Gastrocnemius medialis (tissue), 4 donors: ENCODE results near the gene POU3F1. TPM values are rescaled to one million over a fixed set of nuclear protein-coding genes. Genes with fewer than 3 reads are reported as not detected.

Experiments
- ATAC-seq, 2 donors: fragments of 150-250 bp; one replicate each; pipeline ENCODE4 v1.9.1; 2016
- DNase-seq, 2 donors: peaks; one replicate each; pipeline ENCODE4 v3.0.0-alpha.2; 2019
- H3K27ac ChIP-seq, 4 donors: fragments of 200-600 bp; sonication (generic); 1 replicate in 1 of 4; 2 replicates in 3 of 4; pipeline ENCODE4 v1.5.1; 2016 to 2018; ENCODE audit warnings: mild to moderate bottlenecking in 2 of 4, moderate library complexity in 1 of 4
- H3K27me3 ChIP-seq, 3 donors: fragments of 200-600 bp; sonication (generic) in 2 of 3; 1 replicate in 1 of 3; 2 replicates in 2 of 3; pipeline versions ENCODE4 v1.5.1 to v1.6.0; 2016 to 2019; ENCODE audit warnings: mild to moderate bottlenecking in 1 of 3, moderate library complexity in 1 of 3
- H3K36me3 ChIP-seq, 2 donors: fragments of 200-600 bp; sonication (generic) in 1 of 2; one replicate each; pipeline ENCODE4 v1.5.1; 2017 to 2018
- H3K4me1 ChIP-seq, 2 donors: fragments of 200-600 bp; sonication (generic) in 1 of 2; one replicate each; pipeline ENCODE4 v1.5.1; 2016 to 2017; ENCODE audit warnings: mild to moderate bottlenecking in 2 of 2
- H3K4me3 ChIP-seq, 4 donors: fragments of 200-600 bp; sonication (generic) in 3 of 4; 1 replicate in 1 of 4; 2 replicates in 3 of 4; pipeline ENCODE4 v1.5.1; 2016 to 2019; ENCODE audit warnings: mild to moderate bottlenecking in 2 of 4
- H3K9me3 ChIP-seq, 3 donors: fragments of 200-600 bp; sonication (generic) in 2 of 3; 1 replicate in 1 of 3; 2 replicates in 2 of 3; pipeline ENCODE4 v1.5.1; 2016 to 2019
- POLR2A ChIP-seq, 2 donors: fragments of 450-650 bp; IDR thresholded peaks; one replicate each; pipeline ENCODE4 v1.6.1; 2017; ENCODE audit warnings: antibody characterized with exemption in 2 of 2, mild to moderate bottlenecking in 2 of 2, moderate library complexity in 2 of 2
- in situ Hi-C, 4 donors: fragments of 200-750 bp; cut with MboI; loops; one replicate each; pipeline versions ENCODE4 v1.15.0 to v1.8.0; 2017; ENCODE audit warnings: low sequenced_read_pairs in 4 of 4
- intact Hi-C: fragments of 100-400 bp; cut with DNase I; formaldehyde crosslinking; loops from one replicate; pipeline ENCODE4 v1.15.1; 2023; ENCODE audit warnings: low total_unique reads
- total RNA-seq, 4 donors: library from RNA; depleted of rRNA; stranded (reverse); fragments of >200 nt; gene quantifications; one replicate each; pipeline versions ENCODE4 v1.1.0 to v1.2.3, GENCODE V29; 2016
- TF ChIP-seq, protein P1 (sequence below), 5 experiments: fragments of 450-650 bp in 3 of 5; fragments of 200-600 bp in 2 of 5; sonication (generic) in 2 of 5; IDR thresholded peaks in 4 of 5; conservative IDR thresholded peaks in 1 of 5; 1 replicate in 4 of 5; 2 replicates in 1 of 5; pipeline ENCODE4 v1.5.1; 2016 to 2019; ENCODE audit warnings: antibody characterized with exemption in 5 of 5, mild to moderate bottlenecking in 3 of 5, moderate library complexity in 3 of 5

Gene POU3F1
- total RNA-seq, 4 donors from 2014 or later = 0.13 to 2.3 (median 0.69) TPM

DNA sequence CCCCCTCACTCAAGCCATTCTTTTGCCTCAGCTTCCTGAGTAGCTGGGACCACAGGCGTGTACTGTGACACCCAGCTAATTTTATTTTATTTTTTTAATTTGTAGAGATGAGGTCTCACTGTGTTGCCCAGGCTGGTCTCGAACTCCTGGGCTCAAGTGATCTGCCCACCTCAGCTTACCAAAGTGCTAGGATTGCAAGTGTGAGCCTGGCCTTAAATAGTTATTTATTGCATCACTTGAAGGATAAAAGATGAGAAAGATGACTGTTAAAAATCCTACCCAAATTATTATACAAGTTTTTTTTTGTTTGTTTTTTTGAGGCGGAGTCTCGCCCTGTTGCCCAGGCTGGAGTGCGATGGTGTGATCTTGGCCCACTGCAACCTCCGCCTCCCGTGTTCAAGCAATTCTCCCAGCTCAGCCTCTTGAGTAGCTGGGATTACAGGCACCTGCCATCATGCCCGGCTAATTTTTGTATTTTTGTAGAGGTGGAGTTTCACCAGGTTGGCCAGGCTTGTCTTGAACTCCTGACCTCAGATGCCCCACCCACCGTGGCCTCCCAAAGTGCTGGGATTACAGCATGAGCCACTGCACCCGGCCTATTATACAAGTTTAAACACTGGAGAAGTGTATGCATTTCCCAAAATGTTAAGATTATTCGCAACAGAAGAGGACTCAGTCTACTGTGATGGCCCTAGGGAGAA, 31.7 kb downstream of the POU3F1 start:
- peak overlapping the region; percentile 78 to 82 (median 80) for H3K4me3 ChIP-seq
- no peaks in the 10 kb centered on the region for H3K9me3 ChIP-seq
- in situ Hi-C loops = no loop called here
- H3K27ac ChIP-seq = peak overlapping the region; percentile 94 to 100 (median 98)
- no peaks in the 10 kb centered on the region for H3K27me3 ChIP-seq
- ATAC-seq = no peak
- intact Hi-C loops = no loop called here
- no peak for TF ChIP-seq POLR2A (IDR thresholded peaks at IDR 0.05)
- TF ChIP-seq, protein P1, sequence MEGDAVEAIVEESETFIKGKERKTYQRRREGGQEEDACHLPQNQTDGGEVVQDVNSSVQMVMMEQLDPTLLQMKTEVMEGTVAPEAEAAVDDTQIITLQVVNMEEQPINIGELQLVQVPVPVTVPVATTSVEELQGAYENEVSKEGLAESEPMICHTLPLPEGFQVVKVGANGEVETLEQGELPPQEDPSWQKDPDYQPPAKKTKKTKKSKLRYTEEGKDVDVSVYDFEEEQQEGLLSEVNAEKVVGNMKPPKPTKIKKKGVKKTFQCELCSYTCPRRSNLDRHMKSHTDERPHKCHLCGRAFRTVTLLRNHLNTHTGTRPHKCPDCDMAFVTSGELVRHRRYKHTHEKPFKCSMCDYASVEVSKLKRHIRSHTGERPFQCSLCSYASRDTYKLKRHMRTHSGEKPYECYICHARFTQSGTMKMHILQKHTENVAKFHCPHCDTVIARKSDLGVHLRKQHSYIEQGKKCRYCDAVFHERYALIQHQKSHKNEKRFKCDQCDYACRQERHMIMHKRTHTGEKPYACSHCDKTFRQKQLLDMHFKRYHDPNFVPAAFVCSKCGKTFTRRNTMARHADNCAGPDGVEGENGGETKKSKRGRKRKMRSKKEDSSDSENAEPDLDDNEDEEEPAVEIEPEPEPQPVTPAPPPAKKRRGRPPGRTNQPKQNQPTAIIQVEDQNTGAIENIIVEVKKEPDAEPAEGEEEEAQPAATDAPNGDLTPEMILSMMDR (IDR thresholded peaks at IDR 0.05 in 4 of 5, conservative IDR thresholded peaks at IDR 0.05 in 1 of 5) = no peak
- H3K4me1 ChIP-seq = peaks cover 84 to 91% of the 10 kb centered on the region in 2 donors
- DNase-seq = peak in 1 of 2 donors; percentile 82
- peaks cover 0 to 32% of the 10 kb centered on the region in 2 donors for H3K36me3 ChIP-seq

DNA sequence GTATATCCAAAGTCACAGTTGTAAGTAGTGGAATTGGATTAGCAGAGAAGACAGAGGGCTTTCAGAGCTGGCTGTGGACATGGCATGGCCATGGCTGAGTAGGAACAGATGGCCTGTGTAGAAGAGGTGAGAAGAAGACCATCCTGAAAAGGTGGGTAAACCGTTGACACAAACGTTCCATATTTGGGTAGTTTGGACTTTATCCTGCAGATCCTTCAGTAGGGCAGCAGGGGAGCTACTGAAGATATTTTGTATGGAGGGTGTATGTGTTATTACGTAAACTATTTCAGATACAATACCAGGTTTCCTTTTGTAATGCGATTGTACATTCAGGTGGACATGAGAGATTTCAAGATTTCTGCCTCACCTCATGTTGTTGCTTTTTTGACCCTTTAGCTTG, 32.4 kb downstream of the POU3F1 start:
- DNase-seq (no peak), ATAC-seq (no peak)
- Histone ChIP-seq H3K4me3 (peak overlapping the region; percentile 78 to 82 (median 80)), H3K4me1 (peaks cover 85 to 92% of the 10 kb centered on the region in 2 donors), H3K36me3 (peaks cover 0 to 25% of the 10 kb centered on the region in 2 donors), H3K27me3 (no peaks in the 10 kb centered on the region), H3K27ac (peak overlapping the region; percentile 94 to 100 (median 98)), H3K9me3 (no peaks in the 10 kb centered on the region)
- TF ChIP-seq, protein P1 (IDR thresholded peaks at IDR 0.05 in 4 of 5, conservative IDR thresholded peaks at IDR 0.05 in 1 of 5) = no peak
- TF ChIP-seq POLR2A (IDR thresholded peaks at IDR 0.05) = no peak
- intact Hi-C loops = no loop called here
- in situ Hi-C loops = no loop called here

DNA sequence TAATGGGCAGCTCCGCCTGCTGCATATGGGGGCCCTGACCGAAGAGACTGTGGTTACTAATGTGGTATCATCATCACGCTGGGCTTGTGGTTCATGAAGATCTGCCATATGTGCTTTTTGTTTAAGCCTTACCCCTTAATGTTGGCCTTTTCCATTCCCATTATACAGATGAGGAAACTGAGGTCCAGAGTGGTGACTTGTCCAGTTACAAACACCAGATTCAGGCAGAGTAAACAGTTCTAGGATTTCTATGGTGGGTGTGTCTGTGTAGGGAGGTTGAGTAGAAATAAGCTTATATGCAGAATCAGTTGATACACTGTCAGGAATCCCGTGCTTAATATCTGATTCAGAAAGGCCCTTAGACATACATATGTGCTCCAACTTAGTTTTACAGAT, 33.4 kb downstream of the POU3F1 start:
- intact Hi-C loops = no loop called here
- H3K4me1 ChIP-seq = peaks cover 82 to 89% of the 10 kb centered on the region in 2 donors

DNA sequence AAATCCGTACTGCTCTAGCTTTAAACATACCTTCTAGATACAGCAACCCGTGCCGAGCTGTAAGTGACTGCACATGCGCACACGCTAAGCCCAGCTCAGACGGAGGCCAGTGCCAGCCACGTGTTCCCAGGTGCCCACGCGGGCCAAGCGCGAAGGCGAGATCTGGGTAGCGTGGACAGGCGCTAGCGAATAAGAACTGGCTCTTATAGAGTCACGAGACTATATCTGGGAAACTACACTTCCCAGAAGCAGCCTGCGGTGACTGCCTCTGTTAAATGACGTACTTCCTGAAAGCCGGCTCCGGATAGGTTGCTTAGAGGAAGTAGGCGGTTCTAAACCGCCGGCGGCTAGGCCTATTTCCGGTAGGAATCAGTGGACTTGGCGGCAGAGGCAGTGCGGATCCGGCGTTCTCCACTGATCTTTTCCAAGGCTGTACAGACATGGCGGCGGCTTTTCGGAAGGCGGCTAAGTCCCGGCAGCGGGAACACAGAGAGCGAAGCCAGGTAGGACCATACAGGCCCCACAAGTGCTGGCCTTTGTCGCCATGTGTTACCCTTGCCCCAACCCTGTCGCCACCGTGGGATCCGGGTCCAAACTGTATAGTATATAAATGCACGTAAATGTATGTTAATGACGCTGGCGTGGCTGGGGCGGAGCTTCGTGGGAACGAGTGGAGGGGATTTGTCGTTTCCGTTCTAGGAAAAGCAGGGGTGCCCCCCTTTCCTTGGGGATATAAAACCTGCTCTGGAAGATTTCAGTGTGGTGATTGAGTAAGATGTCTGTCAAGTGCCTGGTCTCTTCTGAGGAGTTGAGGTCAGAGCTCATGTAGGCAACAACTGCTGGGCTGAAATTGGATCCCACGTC, 34.0 kb downstream of the POU3F1 start, which contains the start of gene UTP11:
Gene UTP11 (plus strand): TSS at position 372 of the 864 bp plus-strand sequence. CDS start 69 bp downstream, at position 441.
- DNase-seq (peak; percentile 97 to 98), ATAC-seq (peak; percentile 62 to 66)
- in situ Hi-C loops (no loop called here), intact Hi-C loops (no loop called here)
- peaks cover 0 to 10% of the 10 kb centered on the region in 2 donors for H3K36me3 ChIP-seq
- H3K4me3 ChIP-seq = peak within 1 kb of the TSS; percentile 78 to 82 (median 80)
- H3K4me1 ChIP-seq = peaks cover 82 to 89% of the 10 kb centered on the region in 2 donors
- H3K27me3 ChIP-seq = no peaks in the 10 kb centered on the region
- no peaks in the 10 kb centered on the region for H3K9me3 ChIP-seq
- TF ChIP-seq POLR2A (IDR thresholded peaks at IDR 0.05) = peak; percentile 81 to 94
- TF ChIP-seq, protein P1 (IDR thresholded peaks at IDR 0.05 in 4 of 5, conservative IDR thresholded peaks at IDR 0.05 in 1 of 5) = no peak
- H3K27ac ChIP-seq = peak within 1 kb of the TSS; percentile 94 to 100 (median 98)

More for the DNA sequence above, 33.4 kb downstream of the POU3F1 start:
- Histone ChIP-seq H3K4me3 (peak overlapping the region; percentile 78 to 82 (median 80)), H3K9me3 (no peaks in the 10 kb centered on the region), H3K27me3 (no peaks in the 10 kb centered on the region), H3K27ac (peak overlapping the region; percentile 94 to 100 (median 98)), H3K36me3 (peaks cover 0 to 16% of the 10 kb centered on the region in 2 donors)
- ATAC-seq (no peak), DNase-seq (no peak)
- TF ChIP-seq, protein P1 (IDR thresholded peaks at IDR 0.05 in 4 of 5, conservative IDR thresholded peaks at IDR 0.05 in 1 of 5) = peak in 1 of 5 experiments; percentile 11
- TF ChIP-seq POLR2A (IDR thresholded peaks at IDR 0.05) = no peak
- in situ Hi-C loops = no loop called here
